WTC11 (cell line): ENCODE measurements around the gene GRM8. TPM values are rescaled to one million over a fixed set of nuclear protein-coding genes. Genes with fewer than 3 reads are reported as not detected.
A peak's percentile ranks its signal among the peaks of the same experiment; 100 is the strongest.

Experiments used
- ATAC-seq: fragments of 200-7000 bp; cut with Tn5 transposase; 2 replicates; pipeline ENCODE4 v1.10.0; 2021; ENCODE audit warnings: mild to moderate bottlenecking, moderate library complexity
- CTCF ChIA-PET: fragments of 300-600 bp; sonication (Branson Sonifier 250); formaldehyde crosslinking; loops from one replicate; lab custom pipeline; 2021; ENCODE audit warnings: antibody characterized with exemption; lab: Charles Lee
- POLR2A ChIA-PET: fragments of 350-600 bp; sonication (Branson Sonifier 250); formaldehyde crosslinking; loops from one replicate; lab custom pipeline; 2021; ENCODE audit warnings: antibody characterized with exemption; lab: Charles Lee
- DNase-seq: peaks from one replicate; pipeline ENCODE4 v3.0.0; 2021; ENCODE audit warnings: low spot score
- H3K27ac Mint-ChIP-seq: 2 replicates; pipeline ENCODE4 v1.8.0; 2021; ENCODE audit warnings: mixed read lengths
- H3K27me3 Mint-ChIP-seq: 2 replicates; pipeline ENCODE4 v1.8.0; 2021; ENCODE audit warnings: low read depth, mild to moderate bottlenecking, moderate library complexity, mixed read lengths
- H3K36me3 Mint-ChIP-seq: 2 replicates; pipeline ENCODE4 v1.8.0; 2021; ENCODE audit warnings: mixed read lengths
- H3K4me1 Mint-ChIP-seq: 2 replicates; pipeline ENCODE4 v1.8.0; 2022; ENCODE audit warnings: mixed read lengths
- H3K4me3 Mint-ChIP-seq: 2 replicates; pipeline ENCODE4 v1.8.0; 2021; ENCODE audit warnings: mild to moderate bottlenecking, moderate library complexity, mixed read lengths
- H3K9me3 Mint-ChIP-seq: 2 replicates; pipeline ENCODE4 v1.8.0; 2021; ENCODE audit warnings: mixed read lengths
- ATF1 ChIP-seq: sonication (generic); formaldehyde crosslinking; IDR thresholded peaks from 2 replicates; pipeline ENCODE4 v1.8.1; 2023; ENCODE audit warnings: mild to moderate bottlenecking, moderate library complexity, missing genetic modification reagents
- CREB1 ChIP-seq: sonication (generic); formaldehyde crosslinking; IDR thresholded peaks from 2 replicates; pipeline ENCODE4 v1.8.0; 2023; ENCODE audit warnings: mild to moderate bottlenecking, missing genetic modification reagents
- ETV6 ChIP-seq: sonication (generic); formaldehyde crosslinking; IDR thresholded peaks from 2 replicates; pipeline ENCODE4 v1.8.1; 2022; ENCODE audit warnings: mild to moderate bottlenecking, missing genetic modification reagents
- FOXJ3 ChIP-seq: sonication (generic); formaldehyde crosslinking; IDR thresholded peaks from 2 replicates; pipeline ENCODE4 v1.9.0; 2021; ENCODE audit warnings: missing genetic modification reagents, mild to moderate bottlenecking, borderline replicate concordance
- GABPB1 ChIP-seq: sonication (generic); formaldehyde crosslinking; IDR thresholded peaks from 2 replicates; pipeline ENCODE4 v1.8.1; 2023; ENCODE audit warnings: mild to moderate bottlenecking, missing genetic modification reagents
- JAZF1 ChIP-seq: fragments of 250-450 bp; sonication (Bioruptor Pico); IDR thresholded peaks from 2 replicates; pipeline ENCODE4 v1.9.0; 2021; ENCODE audit warnings: moderate library complexity, mild to moderate bottlenecking, inconsistent platforms
- JUN ChIP-seq: sonication (generic); formaldehyde crosslinking; IDR thresholded peaks from 2 replicates; pipeline ENCODE4 v1.8.0; 2023; ENCODE audit warnings: mild to moderate bottlenecking, missing genetic modification reagents
- NFYB ChIP-seq: sonication (generic); formaldehyde crosslinking; conservative IDR thresholded peaks from 2 replicates; pipeline ENCODE4 v1.8.0; 2022; ENCODE audit warnings: low read depth, missing genetic modification reagents
- OVOL2 ChIP-seq: fragments of 250-450 bp; sonication (Bioruptor Pico); IDR thresholded peaks from 2 replicates; pipeline ENCODE4 v1.9.0; 2021; ENCODE audit warnings: mild to moderate bottlenecking, borderline replicate concordance
- RORB ChIP-seq: fragments of 250-450 bp; sonication (Bioruptor Pico); IDR thresholded peaks from 2 replicates; pipeline ENCODE4 v1.9.0; 2021; ENCODE audit warnings: mild to moderate bottlenecking
- SP1 ChIP-seq: sonication (generic); formaldehyde crosslinking; conservative IDR thresholded peaks from 2 replicates; pipeline ENCODE4 v1.8.1; 2022; ENCODE audit warnings: missing genetic modification reagents
- TCF7 ChIP-seq: sonication (generic); formaldehyde crosslinking; IDR thresholded peaks from 2 replicates; pipeline ENCODE4 v1.8.0; 2022; ENCODE audit warnings: mild to moderate bottlenecking, low read depth, missing genetic modification reagents, moderate library complexity
- ZNF232 ChIP-seq: sonication (generic); formaldehyde crosslinking; IDR thresholded peaks from 2 replicates; pipeline ENCODE4 v1.8.0; 2022; ENCODE audit warnings: mild to moderate bottlenecking, missing genetic modification reagents
- ZNF317 ChIP-seq: sonication (generic); formaldehyde crosslinking; IDR thresholded peaks from 2 replicates; pipeline ENCODE4 v1.8.1; 2023; ENCODE audit warnings: low read depth, mild to moderate bottlenecking, moderate library complexity, missing genetic modification reagents, borderline replicate concordance
- total RNA-seq: library from RNA; stranded (reverse); gene quantifications from 3 replicates; pipeline ENCODE4 v1.2.3, GENCODE V29; 2021
- TF ChIP-seq, protein P1 (sequence below): sonication (generic); formaldehyde crosslinking; IDR thresholded peaks from 2 replicates; pipeline ENCODE4 v1.8.1; 2022; ENCODE audit warnings: low read depth, missing genetic modification reagents, borderline replicate concordance
- TF ChIP-seq, protein P2 (sequence below): sonication (generic); formaldehyde crosslinking; IDR thresholded peaks from 2 replicates; pipeline ENCODE4 v1.8.0; 2023; ENCODE audit warnings: missing genetic modification reagents, mild to moderate bottlenecking, borderline replicate concordance

Gene GRM8
- total RNA-seq, 1 experiment from 2014 or later: 2.3 TPM

DNA sequence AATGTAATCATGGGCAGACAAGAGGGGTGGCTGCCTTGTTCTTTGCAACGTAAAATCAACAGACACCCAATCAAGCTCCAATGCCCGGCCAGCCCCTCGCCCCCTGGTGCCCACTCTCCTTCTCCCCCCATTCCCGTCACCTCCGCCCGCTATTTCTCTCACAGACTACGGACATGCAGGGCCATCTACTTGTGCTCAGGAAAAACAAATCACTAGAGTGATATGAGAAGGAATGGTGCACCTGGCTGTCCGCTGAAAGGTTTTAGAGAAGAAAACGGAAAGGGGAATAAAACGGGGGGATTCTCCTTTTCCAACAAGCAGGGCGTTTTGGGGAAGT is 396 bp downstream of the GRM8 start:
- POLR2A ChIA-PET: no interaction called here
- no peaks in the 10 kb centered on the region for H3K9me3 Mint-ChIP-seq
- TF ChIP-seq OVOL2 (CRISPR knock-in tag) (no peak), ETV6 (CRISPR knock-in tag) (no peak), ZNF317 (CRISPR knock-in tag) (no peak), GABPB1 (CRISPR knock-in tag) (no peak)
- TF ChIP-seq, protein P1, sequence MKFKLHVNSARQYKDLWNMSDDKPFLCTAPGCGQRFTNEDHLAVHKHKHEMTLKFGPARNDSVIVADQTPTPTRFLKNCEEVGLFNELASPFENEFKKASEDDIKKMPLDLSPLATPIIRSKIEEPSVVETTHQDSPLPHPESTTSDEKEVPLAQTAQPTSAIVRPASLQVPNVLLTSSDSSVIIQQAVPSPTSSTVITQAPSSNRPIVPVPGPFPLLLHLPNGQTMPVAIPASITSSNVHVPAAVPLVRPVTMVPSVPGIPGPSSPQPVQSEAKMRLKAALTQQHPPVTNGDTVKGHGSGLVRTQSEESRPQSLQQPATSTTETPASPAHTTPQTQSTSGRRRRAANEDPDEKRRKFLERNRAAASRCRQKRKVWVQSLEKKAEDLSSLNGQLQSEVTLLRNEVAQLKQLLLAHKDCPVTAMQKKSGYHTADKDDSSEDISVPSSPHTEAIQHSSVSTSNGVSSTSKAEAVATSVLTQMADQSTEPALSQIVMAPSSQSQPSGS (CRISPR knock-in tag): no peak
- TF ChIP-seq, all 79 proteins: peak for 0
- H3K4me3 Mint-ChIP-seq: peak overlapping the region; percentile 78
- CTCF ChIA-PET: interaction anchor here (1.1 to 3.0 kb wide), 5 partner anchors 12 to 449 kb away, joined by 3 to 21 read pairs (median 4); no protein-coding TSS in a partner anchor
- peaks cover 21% of the 10 kb centered on the region for H3K4me1 Mint-ChIP-seq
- H3K27me3 Mint-ChIP-seq: peaks cover 89% of the 10 kb centered on the region
- peak; percentile 17 for DNase-seq
- H3K27ac Mint-ChIP-seq: no peak overlapping the region
- no peaks in the 10 kb centered on the region for H3K36me3 Mint-ChIP-seq
- 0 out of 2 replicates have a peak, but pooled peaks have one; percentile 2 for ATAC-seq

DNA sequence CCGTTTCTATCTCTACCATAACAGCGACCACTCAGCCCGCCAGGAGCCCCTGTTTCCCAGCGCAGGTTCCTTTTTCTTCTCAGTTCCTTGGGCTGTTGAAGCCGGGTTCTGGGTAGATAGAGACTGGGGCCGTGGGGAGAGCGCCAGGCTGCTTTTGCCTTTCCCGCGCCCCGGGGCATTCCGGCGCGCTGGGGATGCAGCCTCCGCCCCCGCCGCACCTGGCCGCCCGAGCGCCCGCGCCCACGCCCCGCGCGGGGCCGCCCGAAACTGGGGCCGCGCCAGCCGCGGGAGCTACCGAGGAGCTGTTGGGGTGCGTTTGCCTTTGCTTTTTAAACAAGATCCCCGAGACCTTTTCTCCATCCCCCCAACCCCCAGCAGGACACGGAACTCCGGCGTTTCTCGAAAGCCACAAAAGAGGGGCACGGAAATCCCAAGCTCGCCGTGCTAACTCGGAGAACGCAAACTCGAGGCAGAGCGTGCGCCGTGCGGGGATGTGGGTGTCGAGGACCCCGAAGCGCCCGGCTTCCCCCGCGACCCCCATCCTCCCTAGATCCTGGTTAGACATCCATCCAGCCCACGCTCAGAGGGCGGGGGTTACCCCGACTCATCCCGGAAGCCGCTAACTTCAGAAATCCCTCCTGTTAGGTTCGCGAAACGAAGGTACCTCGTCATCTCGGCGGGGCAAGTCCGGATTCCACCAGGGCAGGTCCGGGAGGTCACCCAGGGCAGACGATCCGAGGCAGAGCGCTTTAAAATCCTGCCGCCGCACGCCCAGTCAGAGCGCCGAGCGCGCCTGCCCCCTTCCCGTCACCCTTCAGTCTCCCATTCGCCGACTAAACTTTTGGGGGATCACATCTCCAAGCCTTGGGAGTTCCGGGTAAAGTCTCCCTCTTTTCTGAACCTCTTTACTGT is 1.0 kb downstream of the GRM8 start:
- H3K36me3 Mint-ChIP-seq: no peaks in the 10 kb centered on the region
- peaks cover 90% of the 10 kb centered on the region for H3K27me3 Mint-ChIP-seq
- peak; percentile 5; the same call in 1 of the 2 replicates for ATAC-seq
- CTCF ChIA-PET: interaction anchor here (1.0 to 3.0 kb wide), 6 partner anchors 12 to 448 kb away, joined by 3 to 21 read pairs (median 4); no protein-coding TSS in a partner anchor
- H3K27ac Mint-ChIP-seq: no peak overlapping the region
- no peaks in the 10 kb centered on the region for H3K9me3 Mint-ChIP-seq
- peaks cover 15% of the 10 kb centered on the region for H3K4me1 Mint-ChIP-seq
- H3K4me3 Mint-ChIP-seq: peak overlapping the region; percentile 78
- TF ChIP-seq CREB1 (CRISPR knock-in tag): no peak
- no peak for TF ChIP-seq RORB (CRISPR knock-in tag)
- TF ChIP-seq ZNF232 (CRISPR knock-in tag): no peak
- TF ChIP-seq TCF7: no peak
- TF ChIP-seq JAZF1: no peak
- no peak for TF ChIP-seq JUN (CRISPR knock-in tag)
- TF ChIP-seq ATF1 (CRISPR knock-in tag): no peak
- no peak for TF ChIP-seq GABPB1 (CRISPR knock-in tag)
- DNase-seq: peak; percentile 36
- POLR2A ChIA-PET: no interaction called here

DNA sequence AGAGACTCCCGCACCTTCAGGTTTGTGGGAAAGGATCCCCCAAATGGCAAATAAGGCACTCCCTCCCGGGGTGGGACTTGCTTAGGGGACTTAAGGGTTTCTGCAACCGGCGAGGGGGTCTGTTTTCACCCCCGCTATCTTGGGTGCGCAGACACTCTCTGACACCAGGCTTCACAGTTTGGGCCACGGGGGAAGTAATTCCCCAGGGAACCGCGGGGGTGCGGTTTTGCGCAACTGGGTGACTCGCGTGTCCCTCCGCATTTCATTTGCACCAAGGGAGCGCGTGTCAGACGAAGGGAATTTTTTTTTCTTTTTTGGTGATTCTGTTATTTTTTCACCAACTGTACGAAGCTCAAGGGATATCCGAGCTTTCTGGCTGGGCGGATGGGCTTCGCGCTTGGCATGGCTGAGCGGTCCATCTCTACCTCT is 1.7 kb downstream of the GRM8 start:
- H3K36me3 Mint-ChIP-seq: no peaks in the 10 kb centered on the region
- ATAC-seq (0 out of 2 replicates have a peak, but pooled peaks have one; percentile 1), DNase-seq (no peak)
- no peaks in the 10 kb centered on the region for H3K9me3 Mint-ChIP-seq
- no peak overlapping the region for H3K27ac Mint-ChIP-seq
- peaks cover 15% of the 10 kb centered on the region for H3K4me1 Mint-ChIP-seq
- H3K4me3 Mint-ChIP-seq: peak overlapping the region; percentile 66
- TF ChIP-seq, protein P2, sequence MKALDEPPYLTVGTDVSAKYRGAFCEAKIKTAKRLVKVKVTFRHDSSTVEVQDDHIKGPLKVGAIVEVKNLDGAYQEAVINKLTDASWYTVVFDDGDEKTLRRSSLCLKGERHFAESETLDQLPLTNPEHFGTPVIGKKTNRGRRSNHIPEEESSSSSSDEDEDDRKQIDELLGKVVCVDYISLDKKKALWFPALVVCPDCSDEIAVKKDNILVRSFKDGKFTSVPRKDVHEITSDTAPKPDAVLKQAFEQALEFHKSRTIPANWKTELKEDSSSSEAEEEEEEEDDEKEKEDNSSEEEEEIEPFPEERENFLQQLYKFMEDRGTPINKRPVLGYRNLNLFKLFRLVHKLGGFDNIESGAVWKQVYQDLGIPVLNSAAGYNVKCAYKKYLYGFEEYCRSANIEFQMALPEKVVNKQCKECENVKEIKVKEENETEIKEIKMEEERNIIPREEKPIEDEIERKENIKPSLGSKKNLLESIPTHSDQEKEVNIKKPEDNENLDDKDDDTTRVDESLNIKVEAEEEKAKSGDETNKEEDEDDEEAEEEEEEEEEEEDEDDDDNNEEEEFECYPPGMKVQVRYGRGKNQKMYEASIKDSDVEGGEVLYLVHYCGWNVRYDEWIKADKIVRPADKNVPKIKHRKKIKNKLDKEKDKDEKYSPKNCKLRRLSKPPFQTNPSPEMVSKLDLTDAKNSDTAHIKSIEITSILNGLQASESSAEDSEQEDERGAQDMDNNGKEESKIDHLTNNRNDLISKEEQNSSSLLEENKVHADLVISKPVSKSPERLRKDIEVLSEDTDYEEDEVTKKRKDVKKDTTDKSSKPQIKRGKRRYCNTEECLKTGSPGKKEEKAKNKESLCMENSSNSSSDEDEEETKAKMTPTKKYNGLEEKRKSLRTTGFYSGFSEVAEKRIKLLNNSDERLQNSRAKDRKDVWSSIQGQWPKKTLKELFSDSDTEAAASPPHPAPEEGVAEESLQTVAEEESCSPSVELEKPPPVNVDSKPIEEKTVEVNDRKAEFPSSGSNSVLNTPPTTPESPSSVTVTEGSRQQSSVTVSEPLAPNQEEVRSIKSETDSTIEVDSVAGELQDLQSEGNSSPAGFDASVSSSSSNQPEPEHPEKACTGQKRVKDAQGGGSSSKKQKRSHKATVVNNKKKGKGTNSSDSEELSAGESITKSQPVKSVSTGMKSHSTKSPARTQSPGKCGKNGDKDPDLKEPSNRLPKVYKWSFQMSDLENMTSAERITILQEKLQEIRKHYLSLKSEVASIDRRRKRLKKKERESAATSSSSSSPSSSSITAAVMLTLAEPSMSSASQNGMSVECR (CRISPR knock-in tag): no peak
- TF ChIP-seq NFYB (CRISPR knock-in tag) (no peak), SP1 (no peak), FOXJ3 (CRISPR knock-in tag) (no peak)
- POLR2A ChIA-PET: no interaction called here
- CTCF ChIA-PET: interaction anchor here (1.0 to 3.0 kb wide), 4 partner anchors 11 to 196 kb away, joined by 3 to 21 read pairs (median 4); no protein-coding TSS in a partner anchor
- peaks cover 88% of the 10 kb centered on the region for H3K27me3 Mint-ChIP-seq
